GM12864 (cell line): Measurements from ENCODE around the gene ADAT1.

Experiments used
- DNase-seq: peaks from one replicate; pipeline ENCODE4 v3.0.0-alpha.2; 2011; ENCODE audit warnings: low read depth
- H3K4me3 ChIP-seq: 2 replicates; pipeline ENCODE4 v1.5.1; 2011; ENCODE audit warnings: mild to moderate bottlenecking, low read depth, low read length, control low read depth
- TF ChIP-seq, protein P1 (sequence below): IDR thresholded peaks from 2 replicates; pipeline ENCODE4 v1.5.1; 2011; ENCODE audit warnings: low read depth, mild to moderate bottlenecking, moderate library complexity, low read length, control low read depth, inconsistent platforms; ENCODE audit errors: missing control alignments

Gene ADAT1

DNA sequence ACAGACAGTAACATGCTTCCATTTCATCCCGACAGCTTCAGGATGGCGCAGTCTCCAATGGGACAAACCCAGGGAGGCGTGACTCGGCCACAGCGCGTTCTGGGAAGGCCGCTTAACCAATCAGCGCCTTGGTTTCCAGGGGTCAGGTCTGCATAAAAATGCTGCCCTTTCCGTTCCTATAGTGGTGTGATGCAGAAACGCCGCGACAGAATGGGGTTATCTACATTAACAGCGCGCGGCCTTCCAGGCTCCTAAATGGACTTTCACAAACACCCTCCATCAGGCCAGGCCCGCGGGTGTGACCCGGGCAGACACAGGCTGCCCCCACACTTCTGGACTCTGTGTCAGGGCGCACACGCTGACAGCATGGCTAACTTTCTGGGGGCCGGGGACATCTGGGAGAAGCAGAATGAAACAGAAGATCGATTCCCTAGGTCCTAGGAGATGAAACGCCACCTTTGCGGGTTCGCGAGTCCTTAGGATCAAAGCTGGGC, 67.8 kb downstream of the ADAT1 start:
- H3K4me3 ChIP-seq, result peak overlapping the region; percentile 70
- DNase-seq, result no peak
- TF ChIP-seq, protein P1, sequence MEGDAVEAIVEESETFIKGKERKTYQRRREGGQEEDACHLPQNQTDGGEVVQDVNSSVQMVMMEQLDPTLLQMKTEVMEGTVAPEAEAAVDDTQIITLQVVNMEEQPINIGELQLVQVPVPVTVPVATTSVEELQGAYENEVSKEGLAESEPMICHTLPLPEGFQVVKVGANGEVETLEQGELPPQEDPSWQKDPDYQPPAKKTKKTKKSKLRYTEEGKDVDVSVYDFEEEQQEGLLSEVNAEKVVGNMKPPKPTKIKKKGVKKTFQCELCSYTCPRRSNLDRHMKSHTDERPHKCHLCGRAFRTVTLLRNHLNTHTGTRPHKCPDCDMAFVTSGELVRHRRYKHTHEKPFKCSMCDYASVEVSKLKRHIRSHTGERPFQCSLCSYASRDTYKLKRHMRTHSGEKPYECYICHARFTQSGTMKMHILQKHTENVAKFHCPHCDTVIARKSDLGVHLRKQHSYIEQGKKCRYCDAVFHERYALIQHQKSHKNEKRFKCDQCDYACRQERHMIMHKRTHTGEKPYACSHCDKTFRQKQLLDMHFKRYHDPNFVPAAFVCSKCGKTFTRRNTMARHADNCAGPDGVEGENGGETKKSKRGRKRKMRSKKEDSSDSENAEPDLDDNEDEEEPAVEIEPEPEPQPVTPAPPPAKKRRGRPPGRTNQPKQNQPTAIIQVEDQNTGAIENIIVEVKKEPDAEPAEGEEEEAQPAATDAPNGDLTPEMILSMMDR, result no peak

DNA sequence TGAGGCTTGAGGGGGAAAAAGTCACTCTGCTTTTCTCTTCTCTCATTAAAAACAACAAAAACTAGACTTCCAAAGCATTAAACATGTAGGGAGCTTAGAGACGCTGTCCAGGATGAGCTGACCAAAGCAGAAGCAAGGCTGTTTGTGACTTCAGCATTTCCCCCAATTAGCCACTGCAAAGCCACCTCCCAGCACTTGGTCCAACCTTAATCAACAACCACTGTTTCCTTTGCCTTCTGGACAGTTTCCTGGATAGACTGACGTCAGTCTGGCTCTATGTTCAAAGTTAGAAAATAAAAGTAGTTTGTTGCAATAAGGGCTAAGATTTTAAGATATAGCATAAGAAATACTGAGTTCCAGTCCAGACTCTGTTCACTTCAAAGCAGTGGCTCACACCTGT, 70.1 kb downstream of the ADAT1 start:
- no peak overlapping the region for H3K4me3 ChIP-seq
- TF ChIP-seq, protein P1, result no peak
- no peak for DNase-seq

- peak; percentile 49 for DNase-seq
- H3K4me3 ChIP-seq, result no peak overlapping the region
- TF ChIP-seq, protein P1, result peak; percentile 74
Observed at GRCh38 chr16:75550211-75550662, 72.8 kb downstream of the ADAT1 start.
